ENCODE measurements around the gene PAGR1.

GRCh38 chr16:29813644-29814562 lies 2.0 kb upstream of the PAGR1 start:
- TF ChIP-seq POLR2A (IDR thresholded peaks at IDR 0.05; ENCODE audit: low read depth, low read length) (no peak), POLR2AphosphoS5 (IDR thresholded peaks at IDR 0.05; ENCODE audit: low read depth, low read length) (no peak), TAF1 (IDR thresholded peaks at IDR 0.05; ENCODE audit: low read depth, low read length) (no peak), SPI1 (IDR thresholded peaks at IDR 0.05; ENCODE audit: low read depth, low read length) (no peak)

Data from GM12891 (cell line).